Stromal cell of bone marrow (primary cell): Measurements from ENCODE around the gene ZMYM3.

Experiments
- DNase-seq: peaks from one replicate; pipeline ENCODE4 v3.0.0-alpha.2; 2012; ENCODE audit warnings: low read depth

Gene ZMYM3

DNA sequence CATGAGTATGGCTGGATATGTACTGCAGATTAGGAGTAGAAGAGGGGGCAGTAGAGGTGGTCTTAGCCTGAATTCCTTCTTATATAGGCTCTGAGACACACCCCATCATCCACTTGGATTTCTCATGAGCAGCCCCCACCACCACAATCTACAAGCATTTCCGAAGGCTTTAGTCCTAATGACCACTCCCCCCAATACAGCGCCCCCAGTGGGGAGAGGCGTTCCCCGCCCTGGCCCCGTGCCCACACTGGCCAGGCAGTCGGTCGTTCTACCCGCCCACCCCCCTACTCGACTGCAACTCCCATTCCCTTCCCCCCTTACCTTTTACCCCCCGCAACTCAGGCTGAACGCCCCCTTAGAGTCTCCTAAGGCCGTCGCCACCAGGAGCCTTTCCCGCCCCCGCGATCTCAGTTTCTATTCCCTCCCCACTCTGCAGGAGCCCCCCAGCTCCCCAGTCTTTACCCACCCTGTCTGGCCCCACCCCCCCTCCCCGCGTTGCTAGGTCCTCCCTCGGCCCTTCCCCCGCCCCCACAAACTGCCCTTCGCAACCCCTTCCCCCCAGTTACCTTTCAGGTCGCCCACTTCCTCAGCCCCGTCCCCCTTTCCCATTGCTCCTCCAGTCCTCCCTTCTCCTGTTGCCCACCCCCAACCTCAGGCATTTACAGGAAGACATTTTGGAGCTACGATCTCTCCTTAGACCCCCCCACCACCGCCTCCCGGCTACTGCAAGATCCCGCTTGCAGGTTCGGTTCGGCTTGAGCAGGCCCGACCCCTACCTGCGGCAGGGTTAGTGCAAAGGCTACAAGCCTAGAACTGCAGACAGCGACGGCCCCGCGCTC lies 468 bp downstream of the ZMYM3 start:
- no peak for DNase-seq

DNA sequence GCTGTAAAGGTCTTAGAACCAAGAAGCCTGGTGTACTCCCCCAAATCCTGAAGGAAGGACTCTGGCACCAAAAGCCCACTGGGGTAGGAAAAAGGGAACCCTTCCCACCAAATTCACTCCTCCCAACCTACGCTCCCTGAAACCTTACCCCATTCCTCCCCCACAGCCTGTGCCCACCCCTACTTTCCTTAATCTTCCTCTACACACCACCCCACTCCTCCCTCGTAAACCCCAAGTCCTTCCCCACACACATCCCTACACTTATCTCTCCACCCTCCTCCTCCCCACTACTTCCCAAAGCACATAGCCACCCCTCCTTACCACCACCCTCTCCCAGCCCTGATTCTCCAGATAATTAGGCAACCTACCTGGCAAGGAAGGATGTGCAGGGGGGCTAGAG lies 1.7 kb downstream of the ZMYM3 start:
- no peak for DNase-seq

DNA sequence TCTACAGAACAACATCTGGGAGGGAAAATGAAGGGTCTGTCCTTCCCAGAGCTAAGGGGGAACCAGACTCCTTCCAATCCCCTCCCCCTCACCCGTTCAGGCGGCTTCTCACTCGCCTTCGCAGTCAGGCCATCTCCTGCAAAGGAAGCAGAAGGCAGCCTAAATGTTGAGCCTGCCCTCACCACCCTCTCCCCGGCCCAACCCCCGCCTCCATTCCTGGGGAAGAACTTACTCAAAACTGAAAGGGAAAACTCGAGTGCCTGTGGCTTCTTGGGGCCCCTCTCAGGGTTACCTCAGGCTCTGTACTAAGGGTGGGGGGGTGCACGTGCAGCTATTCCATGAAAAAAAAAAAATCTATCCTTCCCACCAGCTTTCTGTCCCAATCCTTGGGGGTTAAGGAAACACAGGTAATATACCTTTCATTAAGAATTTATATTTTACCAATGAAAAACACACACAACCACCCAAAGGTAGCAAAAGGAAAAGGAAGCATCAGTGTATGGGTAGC lies 2.4 kb downstream of the ZMYM3 start:
- DNase-seq, result no peak

DNA sequence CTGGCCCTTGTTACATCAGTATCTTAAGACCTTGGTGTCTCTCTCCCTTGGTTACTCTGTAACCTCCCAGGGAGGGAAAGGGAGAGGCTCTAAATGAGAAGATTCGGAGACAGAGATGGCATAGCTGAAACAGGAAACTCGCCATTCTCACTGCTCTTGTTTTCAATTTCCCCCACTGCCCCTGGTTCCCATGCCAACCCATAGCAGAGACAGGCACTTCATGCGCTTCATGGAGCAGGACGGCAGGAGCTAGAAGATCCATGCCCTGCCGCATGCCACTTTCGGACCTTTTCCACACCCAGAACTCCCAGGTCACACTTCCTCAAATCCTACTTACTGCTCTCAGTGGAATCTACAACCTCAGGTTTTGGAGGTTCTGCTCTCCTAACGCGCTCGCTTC lies 3.1 kb downstream of the ZMYM3 start:
- DNase-seq, result no peak

DNA sequence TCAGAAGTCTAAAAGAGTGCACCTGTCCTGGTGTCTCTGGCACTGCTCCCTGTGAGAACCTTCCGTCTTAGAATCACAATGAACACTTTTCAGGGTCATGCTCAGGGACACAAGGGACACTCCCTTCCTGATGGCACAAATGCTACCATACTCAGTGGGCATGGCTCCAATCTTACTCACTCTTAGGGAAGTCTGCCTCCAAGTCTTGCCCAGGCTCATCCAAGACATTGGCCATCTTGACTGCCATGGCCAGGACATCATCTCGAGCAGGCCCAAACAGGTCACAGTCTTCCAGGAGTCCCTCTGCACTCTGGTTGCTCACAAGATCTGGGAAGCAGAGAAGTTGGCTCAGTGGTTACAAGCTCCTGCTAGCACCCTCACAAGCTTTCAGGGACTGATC lies 8.8 kb downstream of the ZMYM3 start:
- DNase-seq, result no peak

DNA sequence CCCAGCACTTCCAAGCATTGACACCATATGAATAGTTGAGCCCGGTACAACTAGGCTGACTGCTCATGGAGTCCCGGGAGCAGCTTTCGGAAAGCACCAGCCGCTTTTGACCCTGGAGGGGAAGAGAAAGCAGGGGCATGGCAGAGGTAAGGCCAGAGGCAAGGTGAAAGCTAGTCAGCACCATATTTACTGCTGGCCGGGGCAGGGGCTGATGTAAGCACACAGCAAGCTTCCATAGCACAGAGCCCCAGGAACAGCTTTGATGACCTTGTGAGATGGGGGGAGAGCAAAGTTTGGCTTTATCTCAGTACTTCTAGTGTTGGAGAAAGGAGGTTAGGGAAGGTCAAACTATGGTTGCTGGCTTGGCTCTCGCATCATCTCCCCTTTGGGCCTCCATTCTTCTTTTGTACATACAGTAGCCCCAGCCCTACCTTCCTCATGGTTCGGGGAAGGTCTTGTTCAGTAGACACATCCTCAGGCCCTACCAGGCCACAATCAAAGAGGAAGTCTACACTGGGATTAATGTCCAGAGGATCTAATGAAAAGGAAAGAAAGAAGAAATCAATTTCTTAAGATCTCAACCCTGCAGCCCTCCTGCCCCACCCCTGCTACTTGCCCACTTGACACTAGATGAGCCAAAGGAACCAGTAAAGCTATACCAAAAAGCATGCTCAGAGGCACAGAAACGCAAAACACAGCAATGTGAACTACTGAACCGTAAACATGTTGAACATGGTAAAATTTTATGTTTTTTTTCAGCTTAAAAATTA lies 9.4 kb downstream of the ZMYM3 start:
- DNase-seq, result no peak

GRCh38 chrX:71241301-71241700 lies 12.6 kb downstream of the ZMYM3 start:
- DNase-seq, result no peak

DNA sequence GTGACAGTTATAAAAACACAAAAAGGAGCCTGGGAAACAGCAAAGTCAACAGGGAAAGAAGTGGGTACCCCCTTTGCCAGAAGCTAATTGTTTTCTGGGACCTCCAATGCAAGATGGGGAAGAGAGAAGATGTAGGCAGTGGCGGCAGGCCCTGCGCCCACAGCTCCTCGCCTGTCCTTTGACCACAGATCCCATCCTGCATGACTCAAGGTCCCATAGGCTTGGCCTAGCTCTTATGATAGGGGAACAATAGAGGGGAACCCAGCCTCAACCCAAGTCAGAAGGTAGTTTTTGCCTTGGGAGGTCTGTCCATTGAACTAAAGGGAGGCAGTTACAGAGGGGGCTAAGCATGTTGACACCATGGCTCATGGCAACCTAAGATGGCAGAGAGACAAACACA lies 14.2 kb downstream of the ZMYM3 start:
- no peak for DNase-seq

- no peak for DNase-seq
Observed at GRCh38 chrX:71236836-71237235, 17.1 kb downstream of the ZMYM3 start.

GRCh38 chrX:71235482-71235881 lies 18.5 kb downstream of the ZMYM3 start:
- DNase-seq, result no peak

- no peak for DNase-seq
Observed at GRCh38 chrX:71228063-71228642, 25.8 kb downstream of the ZMYM3 start.

- no peak for DNase-seq
Observed at GRCh38 chrX:71227370-71228062, 26.4 kb downstream of the ZMYM3 start.

DNA sequence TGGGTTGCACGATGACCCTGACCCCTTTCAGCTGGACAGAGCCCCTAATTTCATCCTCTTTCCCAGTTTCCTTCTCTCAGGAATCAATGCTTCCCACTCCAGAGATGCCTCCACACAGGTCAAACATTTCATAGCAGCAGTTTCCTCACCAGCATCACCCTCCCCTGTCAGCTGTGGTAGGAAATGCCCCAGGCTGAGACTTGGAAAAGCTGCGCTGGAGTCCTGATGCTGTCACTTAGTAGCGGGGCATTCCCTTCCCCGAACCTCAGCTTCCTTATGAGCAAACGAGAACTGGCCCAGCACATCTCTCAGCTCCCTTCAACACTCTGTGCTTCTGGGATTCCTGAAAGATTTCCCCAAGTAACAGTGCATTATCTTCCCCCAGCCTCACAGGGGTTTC lies 28.3 kb downstream of the ZMYM3 start:
- no peak for DNase-seq

DNA sequence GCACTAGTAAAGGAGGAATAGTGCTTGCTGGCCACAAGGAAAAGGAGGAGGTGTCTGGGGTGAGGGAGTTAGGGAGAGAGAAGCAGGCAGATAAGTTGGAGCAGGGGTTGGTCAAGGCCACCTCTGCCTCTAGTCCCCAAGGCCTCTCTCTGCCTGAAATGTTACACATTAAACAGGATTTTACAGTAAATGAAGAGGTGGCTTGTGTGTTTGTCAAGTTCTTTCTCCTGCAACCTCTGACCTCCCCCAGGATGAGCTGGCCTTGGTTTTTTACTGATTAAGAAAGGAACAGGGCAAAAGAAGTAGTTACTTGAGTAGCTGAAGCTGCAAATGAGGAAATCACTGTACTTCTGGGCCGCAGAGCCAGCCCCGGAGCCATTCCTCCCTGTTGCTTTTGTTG lies 28.9 kb downstream of the ZMYM3 start:
- no peak for DNase-seq

- DNase-seq, result no peak
Observed at GRCh38 chrX:71224098-71224708, 29.7 kb downstream of the ZMYM3 start.

DNA sequence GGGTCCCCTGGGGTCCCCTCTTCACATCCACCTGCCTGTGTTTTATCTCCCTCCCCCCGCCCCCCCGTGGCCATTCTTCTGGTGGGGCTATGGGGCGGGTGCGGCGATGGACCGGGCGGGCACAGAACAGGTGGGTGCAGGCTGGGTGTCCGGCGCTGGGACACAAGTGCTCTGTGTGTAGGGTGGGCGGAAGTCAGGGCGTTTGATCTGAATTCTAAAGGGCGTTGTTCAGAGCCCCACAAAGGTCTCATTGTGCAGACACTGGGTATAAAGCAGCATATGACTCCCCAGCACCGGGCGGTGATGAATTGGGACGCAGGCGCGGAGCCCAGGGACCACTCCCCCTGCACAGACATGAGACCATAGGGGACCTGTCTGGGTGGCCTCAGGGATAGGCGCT lies 31.0 kb downstream of the ZMYM3 start, which contains the start of gene GJB1:
Gene GJB1 (plus strand): TSS at position 296 of the 400 bp plus-strand sequence. CDS start 484 bp downstream, outside the sequence.
- DNase-seq, result no peak

DNA sequence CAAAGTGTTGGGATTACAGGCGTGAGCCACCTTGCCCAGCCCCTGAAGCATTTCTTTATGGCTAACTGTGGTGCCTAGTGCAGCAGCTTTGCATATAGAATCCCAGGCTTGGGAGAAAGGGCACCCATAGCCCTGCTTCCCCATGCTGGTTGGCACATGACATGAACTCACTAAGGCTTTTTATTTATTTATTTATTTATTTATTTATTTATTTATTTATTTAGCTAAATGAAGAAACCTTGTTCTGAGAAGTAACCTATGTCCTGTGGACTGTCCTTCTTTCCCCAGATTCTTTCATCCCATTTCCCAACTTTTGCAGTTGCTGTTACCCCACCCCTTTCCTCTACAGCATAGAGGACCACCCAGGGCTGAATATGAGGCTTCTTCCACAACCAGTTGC lies 32.8 kb downstream of the ZMYM3 start:
- no peak for DNase-seq

DNA sequence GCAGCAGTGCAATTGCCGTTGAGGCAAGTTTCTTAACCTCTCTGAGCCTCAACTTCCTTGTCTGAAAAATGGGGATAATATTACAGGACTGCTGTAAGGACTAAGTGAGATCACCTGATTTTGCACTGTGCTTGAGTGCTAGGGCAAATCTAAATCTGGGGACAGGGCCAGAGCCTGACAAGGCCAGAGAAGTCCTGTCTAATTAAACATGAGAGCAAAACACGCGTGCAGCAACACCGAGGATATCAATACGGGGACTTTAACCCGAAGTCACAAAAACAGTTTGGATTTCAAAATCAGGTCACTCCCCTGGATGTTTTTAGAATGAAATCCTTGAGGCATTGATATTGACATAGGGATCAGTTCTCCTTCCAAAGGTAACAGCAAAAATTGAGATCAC lies 36.6 kb downstream of the ZMYM3 start:
- DNase-seq, result no peak

DNA sequence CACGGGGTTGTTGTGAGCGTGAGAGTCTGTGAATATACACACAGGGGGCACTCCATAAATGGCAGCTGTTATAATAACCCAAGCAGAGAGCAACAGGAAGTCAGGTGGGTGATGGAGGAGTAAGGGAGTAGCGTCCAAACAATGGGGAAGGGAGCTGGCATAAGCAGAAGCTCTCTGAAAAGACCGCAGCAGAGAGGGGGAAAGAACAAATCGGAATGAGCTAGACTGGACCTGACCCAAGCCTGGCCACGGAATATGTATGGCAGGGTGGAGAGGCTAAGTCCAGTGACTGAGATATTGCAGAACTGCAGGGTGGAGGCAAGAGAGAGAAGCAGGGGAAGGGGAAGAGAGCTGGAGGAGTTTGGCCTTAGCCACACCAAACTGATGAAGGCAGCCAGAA lies 37.5 kb downstream of the ZMYM3 start:
- DNase-seq, result no peak

DNA sequence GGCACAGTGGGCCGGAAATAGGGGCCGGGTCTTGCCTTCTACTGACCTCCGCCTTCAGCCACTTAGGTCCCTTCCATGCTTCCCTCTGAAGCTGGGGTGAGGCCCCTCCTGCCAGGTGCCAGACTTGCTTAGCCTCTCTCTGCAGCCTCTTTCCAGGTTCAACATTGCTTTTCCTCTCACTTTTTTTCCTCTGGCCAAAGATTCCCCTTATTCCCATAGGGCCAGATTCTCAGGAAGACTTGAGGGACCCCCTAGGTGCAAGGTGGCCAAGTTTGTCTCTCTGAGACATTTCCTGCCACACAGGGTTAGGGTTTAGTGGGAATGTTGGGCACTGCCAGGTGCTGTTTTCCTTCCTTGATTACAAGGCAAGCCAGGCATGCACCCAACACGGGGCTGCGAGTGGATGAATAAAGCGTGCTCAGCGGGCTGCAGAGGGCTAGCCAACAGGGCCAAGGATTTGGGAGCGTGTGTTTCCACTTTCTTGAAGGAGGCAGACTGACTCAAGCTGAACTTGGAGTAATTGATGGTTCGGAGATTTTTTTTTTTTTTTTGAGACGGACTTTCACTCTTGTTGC lies 38.5 kb downstream of the ZMYM3 start:
- DNase-seq, result no peak

- DNase-seq, result no peak
Observed at GRCh38 chrX:71214604-71215337, 39.2 kb downstream of the ZMYM3 start.
